ENCODE data around the gene ZNF197. TPM values are rescaled to one million over a fixed set of nuclear protein-coding genes. Genes with fewer than 3 reads are reported as not detected.
A peak's percentile ranks its signal among the peaks of the same experiment; 100 is the strongest.

Gene ZNF197
- total and polyA plus RNA-seq, 2 donors (not counting 1 experiment from before 2014, with no cell fraction given): 4.4 to 16.9 TPM

- no peaks in the 10 kb centered on the region for H4K20me1 ChIP-seq (ENCODE audit: control insufficient read depth, insufficient read depth, low read length, poor library complexity, severe bottlenecking)
- WGBS (ENCODE audit: insufficient coverage): under 1% methylated on average over 36 of the region's 37 CpGs
- intact Hi-C loops (cut with micrococcal nuclease): loop anchor here (1.0 to 2.0 kb wide), 4 partner anchors 24 to 171 kb away; partner anchors contain the start of gene ZNF445
- ATAC-seq (ENCODE audit: low read depth): peak; percentile 84
- H3K4me2 ChIP-seq (replicated peaks; ENCODE audit: low read depth, low read length, poor library complexity, severe bottlenecking): peak within 1 kb of the TSS; percentile 84
- Mint-ChIP-seq H3K9me3 (ENCODE audit: insufficient read depth) (peaks cover 3% of the 10 kb centered on the region), H3K4me1 (peaks cover 23% of the 10 kb centered on the region), H3K27ac (peak within 1 kb of the TSS; percentile 80), H3K27me3 (no peaks in the 10 kb centered on the region), H3K4me3 (peak within 1 kb of the TSS; percentile 96)
- H3K27ac ChIP-seq (ENCODE audit: low read length in 2 of 2): peak within 1 kb of the TSS; percentile 27 to 74
- ChIA-PET POLR2A (interaction anchor here (1.0 to 1.2 kb wide), 2 partner anchors 23 to 25 kb away, joined by 4 to 6 read pairs; no protein-coding TSS in a partner anchor), CTCF (interaction anchor here (1.4 kb wide), 1 partner anchor 25 kb away, joined by 3 read pairs; no protein-coding TSS in a partner anchor)
- DNase-seq: peak; percentile 67
- H3K4me1 ChIP-seq (ENCODE audit: control insufficient read depth in 2 of 2, insufficient read depth in 2 of 2, low read length in 2 of 2): peaks cover 8 to 15% of the 10 kb centered on the region in 2 donors
- peak within 1 kb of the TSS; percentile 43 to 95 (median 86) for H3K4me3 ChIP-seq (ENCODE audit: control extremely low read depth in 1 of 5, extremely low read depth in 1 of 5, insufficient read depth in 1 of 5, low read depth in 2 of 5, low read length in 4 of 5)
- H3K9ac ChIP-seq (ENCODE audit: low read length): peak within 1 kb of the TSS; percentile 92
- no peaks in the 10 kb centered on the region for H3K79me2 ChIP-seq (ENCODE audit: control insufficient read depth, insufficient read depth, low read length)
- peaks cover 0 to 10% (median 7%) of the 10 kb centered on the region in 3 donors for H3K9me3 ChIP-seq (ENCODE audit: control extremely low read depth in 1 of 3, control insufficient read depth in 2 of 3, insufficient read depth in 1 of 3, low read length in 2 of 3)
- TF ChIP-seq CTCF (IDR thresholded peaks at IDR 0.05) (no peak), EZH2 (IDR thresholded peaks at IDR 0.05; ENCODE audit: borderline replicate concordance, insufficient read depth, low read depth, low read length, poor library complexity, severe bottlenecking) (no peak)
- H3K27me3 ChIP-seq (replicated peaks in 1 of 4; ENCODE audit: control extremely low read depth in 1 of 4, control insufficient read depth in 3 of 4, insufficient read depth in 4 of 4, low read length in 3 of 4): no peaks in the 10 kb centered on the region
- H2AFZ ChIP-seq (ENCODE audit: insufficient read depth, low read depth, low read length, poor library complexity, severe bottlenecking): peak within 1 kb of the TSS; percentile 82
- peaks cover 0 to 21% of the 10 kb centered on the region in 2 experiments for H3K36me3 ChIP-seq (replicated peaks in 1 of 2; ENCODE audit: control extremely low read depth in 1 of 2, control insufficient read depth in 1 of 2, extremely low read depth in 1 of 2, insufficient read depth in 2 of 2, low read length in 1 of 2)
Observed at GRCh38 chr3:44648564-44649229, 23.9 kb downstream of the ZNF197 start, which contains the start of gene ZNF35. TSS of gene ZNF35 (plus strand) at chr3:44648732. CDS start at chr3:44651068, 2,336 bp downstream.

- H3K4me3 Mint-ChIP-seq: no peak overlapping the region
- no peak overlapping the region for H3K27ac ChIP-seq (ENCODE audit: low read length in 2 of 2)
- H3K4me3 ChIP-seq (ENCODE audit: control extremely low read depth in 1 of 5, extremely low read depth in 1 of 5, insufficient read depth in 1 of 5, low read depth in 2 of 5, low read length in 4 of 5): no peak overlapping the region
- H4K20me1 ChIP-seq (ENCODE audit: control insufficient read depth, insufficient read depth, low read length, poor library complexity, severe bottlenecking): no peaks in the 10 kb centered on the region
- WGBS (ENCODE audit: insufficient coverage): 100% methylated on average over 1 of the region's 1 CpG
- intact Hi-C loops (cut with micrococcal nuclease): loop anchor here (2.0 kb wide), 1 partner anchor 139 kb away; no protein-coding TSS in a partner anchor
- H3K27me3 ChIP-seq (replicated peaks in 1 of 4; ENCODE audit: control extremely low read depth in 1 of 4, control insufficient read depth in 3 of 4, insufficient read depth in 4 of 4, low read length in 3 of 4): no peaks in the 10 kb centered on the region
- H3K4me1 Mint-ChIP-seq: peaks cover 23% of the 10 kb centered on the region
- no peak for DNase-seq
- POLR2A ChIA-PET: no interaction called here
- H3K27me3 Mint-ChIP-seq: no peaks in the 10 kb centered on the region
- H3K9me3 Mint-ChIP-seq (ENCODE audit: insufficient read depth): peaks cover 5% of the 10 kb centered on the region
- peaks cover 0 to 26% of the 10 kb centered on the region in 2 experiments for H3K36me3 ChIP-seq (replicated peaks in 1 of 2; ENCODE audit: control extremely low read depth in 1 of 2, control insufficient read depth in 1 of 2, extremely low read depth in 1 of 2, insufficient read depth in 2 of 2, low read length in 1 of 2)
- H2AFZ ChIP-seq (ENCODE audit: insufficient read depth, low read depth, low read length, poor library complexity, severe bottlenecking): no peak overlapping the region
- ATAC-seq (ENCODE audit: low read depth): no peak
- H3K27ac Mint-ChIP-seq: no peak overlapping the region
- TF ChIP-seq EZH2 (IDR thresholded peaks at IDR 0.05; ENCODE audit: borderline replicate concordance, insufficient read depth, low read depth, low read length, poor library complexity, severe bottlenecking) (no peak), CTCF (IDR thresholded peaks at IDR 0.05) (no peak)
- H3K4me2 ChIP-seq (replicated peaks; ENCODE audit: low read depth, low read length, poor library complexity, severe bottlenecking): no peak overlapping the region
- CTCF ChIA-PET: no interaction called here
- H3K9ac ChIP-seq (ENCODE audit: low read length): no peak overlapping the region
- H3K79me2 ChIP-seq (ENCODE audit: control insufficient read depth, insufficient read depth, low read length): no peaks in the 10 kb centered on the region
- peaks cover 8 to 15% of the 10 kb centered on the region in 2 donors for H3K4me1 ChIP-seq (ENCODE audit: control insufficient read depth in 2 of 2, insufficient read depth in 2 of 2, low read length in 2 of 2)
- H3K9me3 ChIP-seq (ENCODE audit: control extremely low read depth in 1 of 3, control insufficient read depth in 2 of 3, insufficient read depth in 1 of 3, low read length in 2 of 3): peaks cover 0 to 4% (median under 1%) of the 10 kb centered on the region in 3 donors
Observed at GRCh38 chr3:44649709-44650108, 24.9 kb downstream of the ZNF197 start.
